ENCODE results near the gene TBXA2R. TPM values are rescaled to one million over a fixed set of nuclear protein-coding genes. Genes with fewer than 3 reads are reported as not detected.

The TBXA2R gene
- total RNA-seq, 1 donor from 2014 or later: 0.23 TPM

GRCh38 chr19:3578390-3578789, 28.3 kb downstream of the TBXA2R start:
- peaks cover 15% of the 10 kb centered on the region for H3K4me1 Mint-ChIP-seq
- TF ChIP-seq CTCF (conservative IDR thresholded peaks at IDR 0.05): no peak
- H3K36me3 Mint-ChIP-seq (ENCODE audit: low read depth): peaks cover 10% of the 10 kb centered on the region
- peaks cover 46% of the 10 kb centered on the region for H3K27me3 Mint-ChIP-seq (ENCODE audit: low read depth)
- DNase-seq (ENCODE audit: low read depth, low spot score): no peak
- H3K4me3 Mint-ChIP-seq: peak overlapping the region; percentile 41
- no peaks in the 10 kb centered on the region for H3K9me3 Mint-ChIP-seq
- H3K27ac Mint-ChIP-seq (ENCODE audit: unreplicated experiment): no peak overlapping the region

- Mint-ChIP-seq H3K27ac (ENCODE audit: unreplicated experiment) (no peak overlapping the region), H3K4me3 (no peak overlapping the region), H3K27me3 (ENCODE audit: low read depth) (peaks cover 41% of the 10 kb centered on the region), H3K4me1 (peaks cover 15% of the 10 kb centered on the region), H3K9me3 (no peaks in the 10 kb centered on the region), H3K36me3 (ENCODE audit: low read depth) (peaks cover 10% of the 10 kb centered on the region)
- TF ChIP-seq CTCF (conservative IDR thresholded peaks at IDR 0.05): no peak
- DNase-seq (ENCODE audit: low read depth, low spot score): no peak
Observed at GRCh38 chr19:3577723-3578344, 28.8 kb downstream of the TBXA2R start.

GRCh38 chr19:3576696-3577443, 29.8 kb downstream of the TBXA2R start:
- TF ChIP-seq CTCF (conservative IDR thresholded peaks at IDR 0.05): no peak
- Mint-ChIP-seq H3K4me3 (peak overlapping the region; percentile 77), H3K4me1 (peaks cover 23% of the 10 kb centered on the region), H3K27me3 (ENCODE audit: low read depth) (peaks cover 36% of the 10 kb centered on the region), H3K36me3 (ENCODE audit: low read depth) (peaks cover 10% of the 10 kb centered on the region), H3K27ac (ENCODE audit: unreplicated experiment) (no peak overlapping the region), H3K9me3 (no peaks in the 10 kb centered on the region)
- DNase-seq (ENCODE audit: low read depth, low spot score): peak; percentile 40

GRCh38 chr19:3575949-3576673, 30.6 kb downstream of the TBXA2R start:
- Mint-ChIP-seq H3K4me3 (peak overlapping the region; percentile 89), H3K27ac (ENCODE audit: unreplicated experiment) (no peak overlapping the region), H3K4me1 (peaks cover 29% of the 10 kb centered on the region), H3K27me3 (ENCODE audit: low read depth) (peaks cover 36% of the 10 kb centered on the region), H3K9me3 (no peaks in the 10 kb centered on the region), H3K36me3 (ENCODE audit: low read depth) (peaks cover 10% of the 10 kb centered on the region)
- no peak for DNase-seq (ENCODE audit: low read depth, low spot score)
- TF ChIP-seq CTCF (conservative IDR thresholded peaks at IDR 0.05): no peak

- H3K9me3 Mint-ChIP-seq: no peaks in the 10 kb centered on the region
- peaks cover 36% of the 10 kb centered on the region for H3K4me1 Mint-ChIP-seq
- H3K27ac Mint-ChIP-seq (ENCODE audit: unreplicated experiment): no peak overlapping the region
- peak; percentile 49 for TF ChIP-seq CTCF (conservative IDR thresholded peaks at IDR 0.05)
- DNase-seq (ENCODE audit: low read depth, low spot score): no peak
- peaks cover 10% of the 10 kb centered on the region for H3K36me3 Mint-ChIP-seq (ENCODE audit: low read depth)
- peaks cover 31% of the 10 kb centered on the region for H3K27me3 Mint-ChIP-seq (ENCODE audit: low read depth)
- H3K4me3 Mint-ChIP-seq: peak overlapping the region; percentile 89
Observed at GRCh38 chr19:3575260-3575741, 31.4 kb downstream of the TBXA2R start.
